ENCODE results near the gene PPM1J. TPM values are rescaled to one million over a fixed set of nuclear protein-coding genes. Genes with fewer than 3 reads are reported as not detected.
"Not testable (repeated sequence)": the region's sequence is repeated elsewhere in the genome, so short reads cannot be mapped to it uniquely, and the experiment has no call there.

PPM1J gene
- polyA plus RNA-seq, 1 donor: 3.9 TPM

- DNase-seq (ENCODE audit: low read depth): no peak
Observed at GRCh38 chr1:112721966-112722524, 6.9 kb upstream of the PPM1J start.

- DNase-seq (ENCODE audit: low read depth): not testable (repeated sequence)
Observed at GRCh38 chr1:112721294-112721693, 6.2 kb upstream of the PPM1J start.

GRCh38 chr1:112720800-112721199, 5.7 kb upstream of the PPM1J start:
- no peak for DNase-seq (ENCODE audit: low read depth)

DNA sequence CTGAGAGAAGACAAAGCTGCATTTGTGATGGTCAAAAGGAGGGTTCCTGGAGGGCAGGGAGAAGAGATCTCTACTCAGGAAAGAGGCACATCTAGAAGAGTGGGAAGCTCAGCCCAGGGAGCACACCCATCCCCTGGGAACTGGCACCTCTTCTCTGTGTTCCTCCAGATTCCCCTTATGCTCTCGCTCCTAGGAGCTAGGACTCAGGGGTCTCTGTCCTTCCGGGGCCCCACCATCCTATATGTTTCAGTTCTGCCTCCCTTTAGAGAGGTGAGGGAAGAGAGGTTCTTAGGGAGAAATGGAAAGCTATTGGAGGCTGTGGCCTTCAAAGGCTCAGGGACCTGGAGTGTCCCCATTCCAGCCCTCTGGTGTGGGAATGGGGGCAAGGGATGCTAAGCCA, 4.6 kb upstream of the PPM1J start:
- no peak for DNase-seq (ENCODE audit: low read depth)

- DNase-seq (ENCODE audit: low read depth): no peak
Observed at GRCh38 chr1:112718691-112719418, 3.7 kb upstream of the PPM1J start.

- DNase-seq (ENCODE audit: low read depth): no peak
Observed at GRCh38 chr1:112717263-112717873, 2.2 kb upstream of the PPM1J start.

DNA sequence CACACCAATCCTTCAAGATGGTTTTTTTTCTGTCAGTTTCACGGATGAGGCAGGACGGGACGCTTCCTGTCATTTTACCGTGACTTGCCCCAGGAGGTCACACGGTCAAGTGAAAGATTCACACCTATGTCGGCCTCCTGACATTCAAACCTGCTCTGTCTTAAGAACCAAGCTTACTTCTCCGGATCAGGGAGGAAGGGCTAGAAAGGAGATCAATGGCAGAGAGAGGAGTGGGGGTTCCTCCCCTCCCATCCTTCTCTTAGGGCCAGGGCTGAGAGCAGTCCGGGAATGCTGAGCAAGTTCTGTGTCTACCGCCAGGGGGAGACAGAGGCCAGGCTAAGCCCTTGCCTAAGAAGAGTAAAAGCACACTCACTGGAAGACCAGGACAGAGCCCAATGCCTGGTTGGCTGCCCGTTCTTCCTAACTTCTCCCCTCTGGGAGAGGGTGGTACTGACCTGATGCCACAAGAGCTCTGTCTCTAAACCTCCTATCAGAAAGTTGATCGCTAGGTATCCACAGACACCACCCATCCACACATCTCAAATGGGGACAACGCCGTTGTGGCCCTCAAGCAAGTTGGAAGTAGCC, 1.1 kb upstream of the PPM1J start:
- peak; percentile 79 for DNase-seq (ENCODE audit: low read depth)

DNA sequence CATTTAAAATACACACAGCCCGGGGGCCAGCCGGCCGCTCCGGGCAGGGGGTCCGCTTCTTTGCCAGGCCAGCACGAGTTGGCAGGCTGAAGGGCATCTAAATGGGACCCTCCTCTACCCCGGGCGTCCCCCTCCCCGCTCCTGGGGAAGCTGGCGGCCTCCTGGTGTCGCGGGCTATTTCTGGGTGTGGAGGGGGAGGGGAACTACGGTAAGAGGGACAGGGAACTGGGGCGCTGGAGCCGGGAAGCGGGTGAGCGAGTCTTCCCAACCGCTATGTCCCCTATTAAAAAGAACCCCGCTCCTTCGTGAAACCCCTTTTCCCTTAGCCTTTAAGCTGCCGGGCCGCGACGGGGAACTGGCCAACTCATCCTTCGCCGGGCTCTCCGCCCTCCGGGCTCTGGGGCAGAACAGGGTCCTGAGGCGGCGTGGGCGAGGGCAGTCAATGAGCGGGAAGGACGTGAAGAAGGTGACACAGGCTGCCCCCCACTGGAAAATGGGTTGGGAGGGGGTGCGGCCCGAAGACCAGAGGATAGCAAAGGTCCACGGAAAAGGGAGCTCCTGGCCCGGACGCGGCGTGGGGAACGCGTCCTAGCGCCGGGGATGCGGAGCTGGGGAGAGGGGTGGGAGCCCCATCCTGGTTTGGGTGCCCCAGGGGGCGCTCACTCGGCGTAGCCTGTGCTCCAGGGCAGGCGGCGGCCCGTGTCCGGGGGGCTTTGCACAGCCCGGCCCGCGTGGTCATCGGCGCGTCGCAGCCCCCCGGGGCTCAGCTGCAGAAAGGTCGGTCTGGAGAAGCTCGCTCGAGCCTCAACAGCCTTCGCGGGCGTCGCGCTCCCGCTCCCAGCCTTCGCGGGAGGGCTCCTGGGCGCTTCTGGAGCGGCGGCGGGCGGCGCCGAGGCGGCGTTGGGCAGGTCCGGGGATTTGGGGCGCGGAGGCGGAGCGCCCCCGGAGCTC, 544 bp downstream of the PPM1J start:
- no peak for DNase-seq (ENCODE audit: low read depth)

GRCh38 chr1:112713466-112714312, 1.4 kb downstream of the PPM1J start:
- DNase-seq (ENCODE audit: low read depth): no peak

DNA sequence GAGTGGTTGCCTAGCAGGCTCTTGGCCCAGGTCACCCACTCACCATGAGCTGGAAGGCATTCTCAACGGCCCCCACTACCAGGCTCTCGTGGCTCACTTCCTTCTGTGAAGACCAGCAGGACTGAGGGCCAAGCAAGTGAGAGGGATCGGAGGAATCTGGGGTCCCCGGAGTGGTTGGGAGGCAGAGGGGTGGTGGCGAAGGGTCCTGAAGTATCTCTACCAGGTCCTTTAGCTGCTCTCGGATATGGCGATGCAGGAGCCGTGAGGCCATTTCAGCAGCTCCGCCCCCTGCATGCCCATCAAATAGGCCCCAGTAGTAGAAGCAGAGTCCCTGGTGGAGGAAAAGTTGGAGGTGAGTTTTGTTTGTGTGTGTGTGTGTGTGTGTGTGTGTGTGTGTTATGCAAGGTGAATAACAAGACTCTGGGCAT, 2.4 kb downstream of the PPM1J start:
- no peak for DNase-seq (ENCODE audit: low read depth)

DNA sequence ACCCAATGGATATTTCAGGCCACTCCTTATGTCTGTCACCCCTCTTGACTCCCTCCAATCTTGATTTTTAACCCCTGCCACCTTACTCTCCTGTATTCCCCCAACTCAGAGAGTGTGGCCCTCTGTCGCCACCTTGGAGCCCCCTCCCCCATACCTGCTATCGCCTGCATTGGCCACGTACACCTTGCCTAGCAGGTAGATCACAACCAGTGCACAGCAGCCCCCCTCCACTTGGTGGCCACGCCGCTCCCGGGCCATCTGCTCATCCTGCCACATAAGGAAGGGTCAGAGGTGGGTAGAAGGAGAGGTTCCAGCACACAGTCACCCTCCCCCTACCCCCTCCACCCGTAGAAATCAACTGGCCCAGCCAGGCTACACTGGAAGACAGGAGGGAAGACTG, 2.9 kb downstream of the PPM1J start:
- no peak for DNase-seq (ENCODE audit: low read depth)

- DNase-seq (ENCODE audit: low read depth): no peak
Observed at GRCh38 chr1:112711670-112712069, 3.5 kb downstream of the PPM1J start.

GRCh38 chr1:112711041-112711440, 4.1 kb downstream of the PPM1J start:
- no peak for DNase-seq (ENCODE audit: low read depth)

DNA sequence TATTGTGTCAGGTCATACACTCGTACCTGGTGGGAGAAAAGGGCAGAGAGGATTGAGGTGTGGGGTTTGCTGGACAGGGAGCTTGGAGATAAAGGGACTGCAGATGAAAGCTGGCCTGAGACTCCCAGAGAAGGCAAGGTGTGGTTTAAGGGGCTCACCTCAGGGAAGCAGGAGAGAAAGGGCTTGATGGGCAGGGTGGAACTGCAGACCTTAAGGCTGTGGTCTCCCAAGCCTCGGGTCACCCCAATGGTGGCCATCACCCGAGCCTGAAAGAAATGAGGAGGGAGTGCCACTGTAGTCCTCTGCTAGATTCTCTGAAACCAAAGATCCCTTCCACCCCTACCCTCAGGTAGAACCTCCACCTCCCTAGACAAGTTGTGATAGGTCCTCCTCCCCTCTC, 4.5 kb downstream of the PPM1J start:
- no peak for DNase-seq (ENCODE audit: low read depth)

DNA sequence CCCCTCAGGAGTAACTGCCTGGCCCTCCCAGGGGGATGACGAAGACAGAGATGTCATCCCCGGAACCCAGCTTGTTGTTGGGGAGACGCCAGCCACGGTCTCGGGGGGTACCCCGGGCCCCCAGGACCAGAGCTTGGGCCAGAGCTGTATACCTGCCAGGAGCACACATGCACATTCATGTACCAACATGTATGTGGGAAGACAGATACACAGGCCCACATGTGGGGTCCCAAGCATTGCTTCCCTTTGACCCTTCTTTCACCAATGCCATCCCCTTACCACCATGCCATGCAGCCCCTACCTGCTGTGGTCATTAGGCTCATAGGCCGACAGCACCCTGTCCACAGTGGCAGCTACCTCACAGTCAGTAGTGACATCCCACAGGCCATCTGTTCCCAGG, 5.0 kb downstream of the PPM1J start:
- DNase-seq (ENCODE audit: low read depth): no peak

DNA sequence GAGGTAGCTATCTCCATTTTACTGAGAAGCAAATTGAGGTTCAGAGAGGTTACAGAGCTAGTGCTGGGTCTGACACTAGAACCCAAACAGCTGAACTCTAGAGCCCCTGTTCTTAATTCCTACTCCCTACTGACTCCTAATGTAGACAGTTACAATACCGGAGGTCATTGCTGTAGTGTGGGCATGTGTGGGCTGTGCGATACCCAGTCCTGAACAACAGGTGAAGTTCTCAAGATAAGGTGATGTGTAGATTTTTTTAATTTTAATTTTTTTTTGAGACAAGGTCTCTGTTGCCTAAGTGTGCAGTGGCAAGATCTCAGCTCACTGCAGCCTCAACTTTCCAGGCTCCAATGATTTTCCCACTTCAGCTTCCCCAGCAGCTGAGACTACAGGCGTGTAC, 6.6 kb downstream of the PPM1J start:
- no peak for DNase-seq (ENCODE audit: low read depth)

DNA sequence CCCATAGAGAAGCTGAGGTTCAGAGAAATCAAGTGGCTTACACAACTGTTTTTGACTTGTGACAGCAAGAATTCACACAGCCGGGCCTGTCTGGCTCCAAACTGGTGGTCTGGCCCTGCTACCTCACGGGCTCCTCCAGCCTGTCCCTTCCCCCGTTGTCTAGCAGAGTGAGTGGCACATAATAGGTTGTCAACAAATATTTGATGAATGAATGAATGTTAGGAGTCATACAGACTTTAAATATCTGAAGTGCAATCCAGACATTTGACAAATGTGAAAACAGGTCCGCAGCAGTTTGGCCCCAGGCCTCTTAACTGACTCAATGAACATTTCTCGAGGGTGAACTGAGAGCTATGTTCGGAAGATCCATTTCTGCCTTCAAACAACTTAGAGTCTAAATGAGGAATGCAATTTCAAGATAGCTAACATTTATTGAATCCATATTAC, 7.1 kb downstream of the PPM1J start:
- no peak for DNase-seq (ENCODE audit: low read depth)

DNA sequence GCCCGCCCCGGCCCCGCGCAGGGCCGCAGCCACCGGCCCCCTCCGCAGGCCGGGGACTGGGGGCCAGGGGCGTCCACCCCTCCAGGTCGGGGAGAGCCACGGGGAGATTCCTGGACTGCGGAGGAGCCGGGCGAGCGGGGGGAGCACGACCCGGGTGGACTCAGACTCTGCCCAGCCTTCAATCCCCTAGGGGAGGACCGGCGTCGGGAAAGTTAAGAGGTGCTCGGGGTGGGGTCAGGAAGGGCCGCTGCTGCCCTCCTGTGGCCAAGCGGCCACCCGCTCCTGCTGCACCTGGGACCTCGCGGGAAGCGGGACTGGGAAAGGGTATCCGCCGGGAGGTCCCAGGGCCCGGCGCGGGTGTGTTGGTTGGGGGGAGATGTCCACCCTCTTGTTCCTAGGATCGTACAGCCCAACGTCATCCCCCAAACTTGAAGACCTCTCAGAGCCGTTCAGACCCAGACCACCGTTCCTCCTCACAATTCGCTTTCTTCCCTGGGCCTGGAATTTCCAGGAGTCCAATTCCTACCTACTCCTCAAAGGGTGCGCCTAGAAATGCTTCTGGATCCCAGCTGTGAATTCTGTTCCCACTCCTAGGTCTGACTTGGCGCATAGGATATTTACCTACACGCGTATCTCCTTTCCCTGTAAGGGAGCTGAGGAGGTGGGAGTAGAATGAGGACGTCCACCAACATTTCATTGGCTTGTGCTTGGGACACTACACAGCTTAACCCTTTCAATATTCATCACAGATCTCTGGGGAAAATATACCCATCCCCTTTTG, 7.7 kb downstream of the PPM1J start:
- no peak for DNase-seq (ENCODE audit: low read depth)

GRCh38 chr1:112706505-112707220, 8.5 kb downstream of the PPM1J start, which contains the start of gene RHOC:
RHOC (minus strand) TSS chr1:112707127; CDS start chr1:112703799, 3,328 bp downstream.
- peak; percentile 45 for DNase-seq (ENCODE audit: low read depth)

Data from forelimb muscle (tissue), 1 donor.